ENCODE measurements around the gene ISOC2. TPM values are rescaled to one million over a fixed set of nuclear protein-coding genes. Genes with fewer than 3 reads are reported as not detected.

ISOC2 gene
- 100 to 1,000 TPM in 1 of 9 donors, 10 to 100 TPM in 8; 58.2 to 181 (median 78.3) TPM for total RNA-seq
- 100 to 1,000 TPM in 1 of 3 donors, 10 to 100 TPM in 2; 18.1 to 119 (median 75.0) TPM for polyA plus RNA-seq
- long read RNA-seq, donor 1, transcript ISOC2-202 (6 exons, 998 nt), result major isoform, 39 of 59 reads
- long read RNA-seq, donor 1, partial matches to known transcripts, result 15 of 59 reads
- long read RNA-seq, donor 1, other reads (novel, unspliced or antisense), result 0 of 59 reads
- long read RNA-seq, donor 2, transcript ISOC2-202 (6 exons, 998 nt), result major isoform, 34 of 52 reads
- long read RNA-seq, donor 2, partial matches to known transcripts, result 16 of 52 reads
- long read RNA-seq, donor 2, other reads (novel, unspliced or antisense), result 0 of 52 reads
- long read RNA-seq, donor 3, transcript ISOC2-202 (6 exons, 998 nt), result major isoform, 23 of 23 reads
- long read RNA-seq, donor 3, partial matches to known transcripts, result 0 of 23 reads
- long read RNA-seq, donor 3, other reads (novel, unspliced or antisense), result 0 of 23 reads
- long read RNA-seq, donor 4, transcript ISOC2-202 (6 exons, 998 nt), result major isoform, 6 of 6 reads
- long read RNA-seq, donor 4, partial matches to known transcripts, result 0 of 6 reads
- long read RNA-seq, donor 4, other reads (novel, unspliced or antisense), result 0 of 6 reads
- long read RNA-seq, donor 5, transcript ISOC2-202 (6 exons, 998 nt), result major isoform, 35 of 40 reads
- long read RNA-seq, donor 5, partial matches to known transcripts, result 1 of 40 reads
- long read RNA-seq, donor 5, other reads (novel, unspliced or antisense), result 1 of 40 reads
- long read RNA-seq, donor 6, transcript ISOC2-202 (6 exons, 998 nt), result major isoform, 16 of 17 reads
- long read RNA-seq, donor 6, partial matches to known transcripts, result 1 of 17 reads
- long read RNA-seq, donor 6, other reads (novel, unspliced or antisense), result 0 of 17 reads
- long read RNA-seq, donor 7, transcript ISOC2-202 (6 exons, 998 nt), result major isoform, 16 of 32 reads
- long read RNA-seq, donor 7, partial matches to known transcripts, result 9 of 32 reads
- long read RNA-seq, donor 7, other reads (novel, unspliced or antisense), result 0 of 32 reads
- long read RNA-seq, donor 8, transcript ISOC2-203 (5 exons, 1,566 nt), result minor isoform, 5 of 98 reads
- long read RNA-seq, donor 8, transcript ISOC2-202 (6 exons, 998 nt), result major isoform, 52 of 98 reads
- long read RNA-seq, donor 8, partial matches to known transcripts, result 37 of 98 reads
- long read RNA-seq, donor 8, other reads (novel, unspliced or antisense), result 0 of 98 reads
- long read RNA-seq, donor 9, transcript ISOC2-202 (6 exons, 998 nt), result major isoform, 26 of 27 reads
- long read RNA-seq, donor 9, partial matches to known transcripts, result 0 of 27 reads
- long read RNA-seq, donor 9, other reads (novel, unspliced or antisense), result 0 of 27 reads
- long read RNA-seq, donor 10, transcript ISOC2-202 (6 exons, 998 nt), result major isoform, 18 of 41 reads
- long read RNA-seq, donor 10, partial matches to known transcripts, result 20 of 41 reads
- long read RNA-seq, donor 10, other reads (novel, unspliced or antisense), result 0 of 41 reads

- TF ChIP-seq POLR2A (IDR thresholded peaks at IDR 0.05), result peak; percentile 83 to 85
- TF ChIP-seq CTCF (IDR thresholded peaks at IDR 0.05), result peak in 1 of 6 experiments; percentile 12
- no peaks in the 10 kb centered on the region for H3K27me3 ChIP-seq
- H3K27ac ChIP-seq, result peak within 1 kb of the TSS; percentile 78 to 97 (median 95)
- H3K4me3 ChIP-seq, result peak within 1 kb of the TSS; percentile 26 to 76 (median 55)
- DNase-seq, result peak; percentile 100
- intact Hi-C loops (cut with DNase I), result loop anchor here in 1 of 2 donors (5.0 kb wide), 1 partner anchor 41 kb away; no protein-coding TSS in a partner anchor
- H3K36me3 ChIP-seq (replicated peaks in 1 of 2), result no peaks in the 10 kb centered on the region
- H3K9me3 ChIP-seq (replicated peaks in 1 of 3), result no peaks in the 10 kb centered on the region
- H3K4me1 ChIP-seq (replicated peaks in 1 of 2), result peaks cover 10% of the 10 kb centered on the region in 2 donors
- 0 to 1% (median 0%) methylated on average over 19 to 54 of the region's 54 CpGs for WGBS, 4 donors
Observed at GRCh38 chr19:55461259-55461973, at the start of gene ISOC2. Gene ISOC2 (minus strand): TSS chr19:55461642. CDS start chr19:55456486, 5,156 bp downstream.

GRCh38 chr19:55508120-55508519, 46.7 kb upstream of the ISOC2 start:
- H3K27me3 ChIP-seq, result no peaks in the 10 kb centered on the region
- intact Hi-C loops (cut with DNase I), result loop anchor here (5.0 to 10.0 kb wide), 2 partner anchors 363 to 371 kb away; partner anchors contain the start of gene TNNT1 (in 1 of the 2)
- 69 to 73% (median 71%) methylated on average over 10 of the region's 10 CpGs for WGBS, 4 donors
- H3K27ac ChIP-seq, result no peak overlapping the region
- H3K4me3 ChIP-seq, result no peak overlapping the region
- no peaks in the 10 kb centered on the region for H3K4me1 ChIP-seq (replicated peaks in 1 of 2)
- no peaks in the 10 kb centered on the region for H3K36me3 ChIP-seq (replicated peaks in 1 of 2)
- no peaks in the 10 kb centered on the region for H3K9me3 ChIP-seq (replicated peaks in 1 of 3)
- DNase-seq, result no peak
- TF ChIP-seq POLR2A (IDR thresholded peaks at IDR 0.05) (no peak), CTCF (IDR thresholded peaks at IDR 0.05) (no peak)

- Histone ChIP-seq H3K4me1 (replicated peaks in 1 of 2) (no peaks in the 10 kb centered on the region), H3K27ac (no peak overlapping the region), H3K4me3 (no peak overlapping the region), H3K27me3 (no peaks in the 10 kb centered on the region), H3K9me3 (replicated peaks in 1 of 3) (no peaks in the 10 kb centered on the region), H3K36me3 (replicated peaks in 1 of 2) (no peaks in the 10 kb centered on the region)
- intact Hi-C loops (cut with DNase I), result loop anchor here (5.0 to 10.0 kb wide), 3 partner anchors 43 to 368 kb away; partner anchors contain the start of genes C19orf85 (in 1 of the 2), ISOC2 (in 1 of the 2) and TNNT1 (in 1 of the 2)
- DNase-seq, result no peak
- WGBS, 4 donors, result 71 to 81% (median 72%) methylated on average over 11 of the region's 11 CpGs
- TF ChIP-seq CTCF (IDR thresholded peaks at IDR 0.05) (no peak), POLR2A (IDR thresholded peaks at IDR 0.05) (no peak)
Observed at GRCh38 chr19:55504981-55505380, 43.5 kb upstream of the ISOC2 start.

Measured in adrenal gland (tissue), 19 donors.